ENCODE results near the gene SLC51B.
"Not testable (repeated sequence)": the region's sequence is repeated elsewhere in the genome, so short reads cannot be mapped to it uniquely, and the experiment has no call there.

The SLC51B gene

DNA sequence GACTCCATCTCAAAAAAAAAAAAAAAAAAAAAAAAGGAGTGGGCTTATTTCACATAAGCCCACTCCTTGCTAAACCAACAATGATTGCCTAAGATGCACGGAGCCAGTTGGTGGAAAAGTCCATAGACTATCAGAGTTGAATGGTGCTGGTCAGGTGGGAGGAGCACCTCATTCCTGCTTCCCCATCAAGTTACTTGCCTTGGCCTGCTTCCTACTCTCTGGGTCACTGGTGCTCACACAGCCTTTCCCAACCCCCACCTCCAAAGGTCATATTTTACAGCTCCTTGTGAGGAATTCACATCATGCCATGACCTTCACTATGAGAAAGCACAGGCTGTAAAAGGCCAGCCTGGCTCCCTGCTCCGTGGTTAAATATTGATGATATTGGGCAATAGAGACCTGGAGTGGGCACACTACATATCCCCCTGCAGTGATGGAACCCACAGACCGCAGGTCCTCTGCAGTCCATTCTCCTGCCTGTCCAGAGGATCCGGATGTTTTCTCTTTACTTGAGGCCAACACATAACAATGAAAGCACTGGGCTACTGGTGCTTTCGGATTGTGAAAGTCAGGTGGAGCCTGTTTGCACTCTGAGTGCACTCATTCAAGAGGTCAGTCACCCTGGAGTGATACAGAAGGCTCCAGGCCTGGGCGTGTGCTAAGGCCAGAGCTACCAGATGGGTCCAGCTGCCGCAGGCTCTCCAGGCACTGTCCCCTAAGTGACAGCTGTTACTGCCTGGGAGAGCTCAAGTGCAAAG is at the start of gene SLC51B:
Gene SLC51B (plus strand): TSS at position 664 of the 758 bp plus-strand sequence. CDS start 4,618 bp downstream, outside the sequence.
- DNase-seq: no peak
- no peak for TF ChIP-seq POLR2A (IDR thresholded peaks at IDR 0.05; ENCODE audit: low read length)
- TF ChIP-seq GATA1 (IDR thresholded peaks at IDR 0.05; ENCODE audit: low read depth, low read length): no peak

DNA sequence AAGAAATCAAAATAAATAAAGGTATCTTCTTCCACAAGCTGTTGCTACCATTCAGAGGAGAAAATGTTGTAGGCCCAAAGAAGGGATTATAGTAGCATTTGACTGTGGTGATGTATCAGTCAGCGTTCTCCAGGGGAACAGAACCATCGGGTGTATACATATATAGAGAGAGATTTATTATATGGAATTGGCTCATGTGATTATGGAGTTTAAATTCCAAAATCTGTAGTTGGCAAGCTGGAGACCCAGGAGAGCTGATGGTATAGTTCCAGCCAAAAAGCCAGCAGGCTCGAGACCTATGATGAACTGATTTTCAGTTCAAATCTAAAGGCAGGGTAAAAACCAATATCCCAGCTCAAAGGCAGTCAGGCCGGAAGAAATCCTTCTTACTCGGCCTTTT is 48.1 kb upstream of the SLC51B start:
- TF ChIP-seq POLR2A (IDR thresholded peaks at IDR 0.05; ENCODE audit: low read length) (no peak), GATA1 (IDR thresholded peaks at IDR 0.05; ENCODE audit: low read depth, low read length) (no peak)
- no peak for DNase-seq

DNA sequence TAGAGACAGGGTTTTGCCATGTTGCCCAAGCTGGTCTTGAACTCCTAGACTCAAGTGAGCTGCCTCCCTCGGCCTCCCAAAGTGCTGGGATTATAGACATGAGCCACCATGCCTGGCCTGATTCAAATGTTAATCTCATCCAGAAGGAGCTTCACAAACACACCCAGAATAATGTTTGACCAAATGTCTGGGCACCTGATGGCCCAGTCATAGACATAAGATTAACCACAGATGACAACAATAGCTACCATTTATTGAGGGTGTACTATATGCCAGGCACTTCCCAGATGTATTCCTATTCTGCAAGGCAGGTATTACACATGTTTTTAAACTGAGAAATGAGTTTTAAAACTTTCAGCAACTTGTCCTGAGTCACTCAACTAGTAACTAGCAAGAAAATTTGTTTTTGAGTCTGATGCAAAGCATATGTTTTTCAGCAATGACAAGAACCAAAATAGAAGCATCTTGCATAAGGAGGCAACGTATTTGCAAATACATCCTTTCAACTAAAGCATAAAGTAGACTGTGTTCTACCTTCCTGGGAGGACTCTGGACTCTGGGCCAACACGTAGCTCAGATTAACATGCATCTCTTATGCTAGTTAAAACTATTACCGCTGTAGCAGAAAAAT is 47.3 kb upstream of the SLC51B start:
- TF ChIP-seq GATA1 (IDR thresholded peaks at IDR 0.05; ENCODE audit: low read depth, low read length) (no peak), POLR2A (IDR thresholded peaks at IDR 0.05; ENCODE audit: low read length) (no peak)
- no peak for DNase-seq

DNA sequence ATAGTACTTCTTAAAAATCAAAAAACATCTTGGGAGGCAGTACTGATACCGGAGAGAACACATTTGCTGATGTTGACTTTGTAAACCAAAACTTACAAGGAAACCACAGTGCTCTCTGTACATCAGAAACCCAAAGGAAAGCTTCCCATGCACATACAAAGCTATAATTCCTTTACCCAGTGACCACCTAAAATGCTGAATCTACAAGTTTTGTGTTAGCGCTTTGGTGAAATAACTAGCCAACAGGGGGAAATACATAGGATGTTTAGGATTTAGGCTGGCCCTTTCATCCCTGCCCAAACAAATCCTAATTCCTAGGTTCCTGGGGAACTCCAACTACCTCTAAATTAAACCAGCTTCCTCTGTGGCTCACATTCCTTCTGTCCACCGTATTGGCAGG is 40.2 kb upstream of the SLC51B start:
- no peak for DNase-seq
- no peak for TF ChIP-seq GATA1 (IDR thresholded peaks at IDR 0.05; ENCODE audit: low read depth, low read length)
- no peak for TF ChIP-seq POLR2A (IDR thresholded peaks at IDR 0.05; ENCODE audit: low read length)

DNA sequence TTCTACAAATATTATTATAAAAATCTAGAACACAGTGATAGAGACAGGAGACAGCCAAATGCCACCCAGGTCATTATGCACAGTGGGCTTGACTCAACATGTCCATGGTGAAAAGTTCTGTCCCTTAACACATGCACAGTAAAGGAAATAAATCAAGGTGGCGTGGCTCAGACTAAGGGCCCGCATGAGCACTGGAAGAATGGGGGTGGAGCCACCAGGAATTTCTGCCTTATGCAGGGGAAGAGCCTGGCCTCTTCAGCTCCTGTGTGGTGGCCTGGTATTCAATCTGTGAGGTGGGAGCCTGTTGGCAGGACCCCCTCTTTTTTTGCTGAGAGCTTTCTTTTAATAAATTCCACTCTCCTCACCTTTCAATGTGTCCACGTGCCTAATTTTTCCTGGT is 38.3 kb upstream of the SLC51B start:
- TF ChIP-seq POLR2A (IDR thresholded peaks at IDR 0.05; ENCODE audit: low read length): no peak
- no peak for TF ChIP-seq GATA1 (IDR thresholded peaks at IDR 0.05; ENCODE audit: low read depth, low read length)
- no peak for DNase-seq

DNA sequence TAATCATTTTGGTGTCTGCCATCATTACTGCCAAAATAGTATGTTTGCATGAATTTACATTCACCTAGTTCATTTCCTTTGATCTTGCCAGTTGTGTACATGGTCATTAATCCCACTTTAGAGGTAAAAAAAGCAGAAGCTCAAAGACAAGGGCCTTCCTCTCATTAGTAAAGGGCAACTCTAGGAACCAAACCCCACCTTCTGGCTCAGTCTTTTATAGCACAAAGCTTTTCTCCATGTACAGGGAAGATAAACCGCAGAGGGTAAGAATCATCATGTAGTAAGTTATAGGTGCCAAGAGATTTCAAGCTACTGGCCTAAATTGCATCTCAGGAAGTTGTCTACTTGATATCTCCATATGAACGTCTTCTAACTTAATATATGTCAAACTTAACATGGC is 36.2 kb upstream of the SLC51B start:
- DNase-seq: no peak
- TF ChIP-seq GATA1 (IDR thresholded peaks at IDR 0.05; ENCODE audit: low read depth, low read length): no peak
- TF ChIP-seq POLR2A (IDR thresholded peaks at IDR 0.05; ENCODE audit: low read length): no peak

DNA sequence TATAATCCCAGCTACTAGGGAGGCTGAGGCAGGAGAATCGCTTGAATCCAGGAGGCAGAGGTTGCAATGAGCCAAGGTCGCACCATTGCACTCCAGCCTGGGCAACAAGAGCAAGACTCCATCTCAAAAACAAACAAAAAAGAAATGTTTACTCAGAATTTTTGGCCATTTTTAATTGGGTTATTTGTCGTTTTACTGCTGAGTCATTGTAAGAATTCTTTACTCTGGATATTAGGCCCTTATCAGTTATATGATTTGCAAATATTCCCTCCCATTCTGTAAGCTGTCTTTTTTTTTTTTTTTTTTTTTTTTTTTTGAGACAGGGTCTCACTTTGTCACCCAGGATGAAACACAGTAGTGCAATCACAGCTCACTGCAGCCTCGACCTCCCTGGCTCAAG is 34.0 kb upstream of the SLC51B start:
- DNase-seq: not testable (repeated sequence)

DNA sequence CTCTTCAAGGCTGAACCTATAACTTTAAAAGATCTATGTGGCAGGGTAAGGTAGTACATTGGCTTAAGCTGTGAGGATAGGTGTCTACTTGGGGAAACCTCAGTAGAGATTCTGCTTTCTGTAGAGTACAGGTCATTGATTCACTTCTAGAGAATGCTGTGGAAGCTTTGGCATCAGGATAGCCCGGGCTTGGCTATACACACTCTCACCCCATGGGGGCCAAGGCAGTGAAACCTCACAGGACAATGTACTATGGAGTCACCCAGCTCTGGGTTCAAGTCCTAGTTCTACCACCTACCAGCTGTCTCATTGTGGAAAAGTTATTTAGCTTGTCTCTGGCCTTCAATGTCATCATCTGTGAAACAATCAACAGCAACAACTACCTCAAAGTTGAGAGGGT is 24.8 kb upstream of the SLC51B start:
- DNase-seq: no peak
- TF ChIP-seq POLR2A (IDR thresholded peaks at IDR 0.05; ENCODE audit: low read length) (no peak), GATA1 (IDR thresholded peaks at IDR 0.05; ENCODE audit: low read depth, low read length) (no peak)

DNA sequence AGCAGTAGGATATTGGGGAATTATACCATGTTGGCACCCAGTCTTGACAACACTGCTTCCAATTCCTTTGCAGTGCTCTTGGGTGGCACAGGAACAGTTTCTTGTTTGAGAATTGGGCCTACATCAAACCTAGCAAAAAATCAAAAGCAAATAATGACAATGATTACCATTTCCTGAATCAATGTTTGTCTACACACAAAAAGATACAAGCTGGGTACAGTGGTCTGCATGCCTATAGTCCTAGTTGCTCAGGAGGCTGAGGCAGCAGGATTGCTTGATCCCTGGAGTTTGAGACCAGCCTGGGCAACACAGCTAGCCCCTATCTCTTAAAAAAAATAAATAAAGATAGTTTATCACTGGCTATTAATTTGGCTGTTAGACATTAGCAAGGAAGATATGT is 23.7 kb upstream of the SLC51B start:
- no peak for DNase-seq
- no peak for TF ChIP-seq POLR2A (IDR thresholded peaks at IDR 0.05; ENCODE audit: low read length)
- no peak for TF ChIP-seq GATA1 (IDR thresholded peaks at IDR 0.05; ENCODE audit: low read depth, low read length)

DNA sequence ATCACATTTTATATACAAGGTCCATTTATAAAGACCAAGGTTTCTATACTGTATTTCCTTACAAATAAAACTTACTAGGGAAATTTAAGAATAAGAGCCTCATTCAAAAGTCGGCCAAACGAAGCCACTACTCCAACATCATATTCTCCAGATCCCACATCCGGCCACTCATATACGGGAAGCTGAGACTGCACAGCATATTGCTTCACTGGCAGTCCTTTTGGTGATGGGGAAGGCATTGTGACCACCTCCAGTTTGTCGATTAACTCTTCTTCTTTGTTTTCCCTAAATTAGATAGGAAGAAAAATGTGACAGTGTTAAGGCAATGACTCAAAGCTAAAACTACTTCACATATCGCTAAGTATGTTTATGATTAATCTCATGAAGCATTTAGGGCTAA is 18.4 kb upstream of the SLC51B start:
- DNase-seq: no peak
- TF ChIP-seq GATA1 (IDR thresholded peaks at IDR 0.05; ENCODE audit: low read depth, low read length) (no peak), POLR2A (IDR thresholded peaks at IDR 0.05; ENCODE audit: low read length) (no peak)

DNA sequence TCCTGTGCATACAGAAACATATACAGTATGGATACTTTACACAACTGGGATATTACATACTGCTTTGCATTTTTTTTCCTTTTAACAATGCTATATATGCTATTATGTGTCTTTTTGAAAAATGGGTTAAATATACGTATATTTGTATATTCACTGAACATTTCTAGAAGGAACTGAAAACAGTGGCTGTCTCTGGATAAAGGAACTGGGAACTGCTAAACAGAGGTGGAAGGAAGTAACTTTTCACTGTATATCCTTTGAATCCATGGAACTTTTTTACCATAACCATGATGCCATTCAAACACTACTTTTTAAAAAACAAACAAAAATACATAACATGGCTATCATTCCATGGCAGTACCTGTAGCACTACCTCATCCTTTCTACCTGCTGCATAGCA is 17.6 kb upstream of the SLC51B start:
- TF ChIP-seq POLR2A (IDR thresholded peaks at IDR 0.05; ENCODE audit: low read length) (no peak), GATA1 (IDR thresholded peaks at IDR 0.05; ENCODE audit: low read depth, low read length) (no peak)
- DNase-seq: no peak

DNA sequence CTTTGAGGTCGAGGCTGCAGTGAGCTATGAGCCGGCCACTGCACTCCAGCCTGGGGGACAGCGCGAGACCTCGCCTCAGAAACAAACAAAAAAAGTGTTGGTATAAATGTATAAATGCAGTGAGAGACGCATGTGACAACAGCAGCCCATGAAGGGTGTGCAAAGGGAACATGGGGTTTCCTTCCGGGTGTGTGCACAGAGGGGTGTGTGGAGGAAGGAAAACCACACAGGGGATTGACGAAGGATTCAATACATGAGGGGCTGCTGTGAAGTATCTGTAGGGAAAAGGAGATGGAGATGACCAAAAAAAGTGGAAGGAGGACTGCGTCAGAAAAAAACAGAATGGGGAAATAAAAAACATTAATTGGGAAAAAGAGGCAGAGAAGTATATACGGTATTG is 16.8 kb upstream of the SLC51B start:
- DNase-seq: peak; percentile 9 to 26
- TF ChIP-seq POLR2A (IDR thresholded peaks at IDR 0.05; ENCODE audit: low read length) (no peak), GATA1 (IDR thresholded peaks at IDR 0.05; ENCODE audit: low read depth, low read length) (no peak)

DNA sequence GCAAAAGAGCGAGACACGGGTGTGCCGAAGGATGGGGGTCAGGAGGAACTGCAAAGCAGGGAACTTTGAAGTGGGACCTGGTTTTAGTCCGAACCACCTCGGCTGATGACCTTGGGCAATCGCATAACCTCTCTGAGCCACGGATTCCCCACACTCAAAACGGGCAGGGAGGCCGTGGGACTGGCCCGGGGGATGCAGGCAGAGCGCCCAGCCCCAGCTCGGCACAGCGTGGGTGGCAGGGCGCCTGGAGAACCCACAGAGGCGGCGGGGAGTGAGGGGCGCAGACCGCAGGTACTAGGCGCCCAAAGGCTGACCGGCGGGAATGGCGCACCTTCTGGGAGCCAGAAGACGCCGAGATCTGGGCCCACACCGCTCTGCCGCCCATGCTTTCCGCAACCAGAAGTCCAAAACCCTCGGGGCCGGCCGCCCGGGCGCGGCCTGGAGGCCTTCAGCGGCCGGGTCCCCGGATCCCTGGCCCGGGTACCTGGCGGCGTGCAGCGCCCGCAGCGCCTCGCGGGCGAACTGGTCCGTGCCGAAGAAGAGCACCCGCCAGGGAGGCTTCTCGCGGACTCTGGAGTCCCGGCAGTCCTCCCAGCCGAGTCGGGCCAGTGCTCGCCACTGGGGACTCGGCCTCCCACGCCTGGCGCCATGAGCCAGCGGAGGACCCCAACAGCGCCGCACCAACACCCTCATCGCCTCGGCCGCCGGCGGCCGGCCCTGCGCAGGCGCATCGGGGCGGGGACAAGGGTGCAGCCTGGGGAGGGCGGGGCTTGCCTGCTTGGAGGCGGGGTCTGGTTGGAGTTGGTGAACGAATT is 16.1 kb upstream of the SLC51B start, which contains the start of gene MTFMT:
Gene MTFMT (minus strand): TSS at position 719 of the 815 bp plus-strand sequence. CDS start 26 bp downstream, at position 693.
- no peak for TF ChIP-seq GATA1 (IDR thresholded peaks at IDR 0.05; ENCODE audit: low read depth, low read length)
- peak; percentile 76 for TF ChIP-seq POLR2A (IDR thresholded peaks at IDR 0.05; ENCODE audit: low read length)
- peak; percentile 88 to 94 for DNase-seq

DNA sequence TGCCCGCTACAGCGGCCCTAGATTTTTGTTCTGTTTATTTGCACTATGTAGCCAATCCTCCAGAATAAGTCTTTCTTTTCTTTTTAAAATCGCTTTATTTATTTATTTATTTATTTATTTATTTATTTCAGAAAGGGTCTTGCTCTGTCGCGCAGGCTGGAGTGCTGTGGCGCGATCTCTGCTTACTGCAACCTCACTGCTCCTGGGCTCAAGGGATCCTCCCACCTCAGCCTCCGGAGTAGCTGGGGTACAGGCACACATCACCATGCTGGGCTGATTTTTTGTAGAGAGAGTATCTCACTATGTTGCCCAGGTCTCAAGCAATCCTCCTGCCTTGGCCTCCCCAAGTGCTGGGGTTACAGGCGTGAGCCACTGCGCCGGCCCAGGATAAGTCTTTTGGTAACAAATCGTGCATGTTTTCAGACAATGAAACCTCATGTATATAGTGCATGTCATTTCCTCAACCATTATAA is 15.4 kb upstream of the SLC51B start:
- no peak for DNase-seq
- TF ChIP-seq GATA1 (IDR thresholded peaks at IDR 0.05; ENCODE audit: low read depth, low read length) (no peak), POLR2A (IDR thresholded peaks at IDR 0.05; ENCODE audit: low read length) (no peak)

All from erythroblast (primary cell).